A204.1 (cell line): Measurements from ENCODE around the gene JMJD7.
"Not testable (repeated sequence)": the region's sequence is repeated elsewhere in the genome, so short reads cannot be mapped to it uniquely, and the experiment has no call there.

Source experiments
- FAIRE-seq: peaks from 2 replicates; lab custom pipeline; 2012; peaks lifted over from hg19 to GRCh38; lab: Jason Lieb, UNC

JMJD7 gene

DNA sequence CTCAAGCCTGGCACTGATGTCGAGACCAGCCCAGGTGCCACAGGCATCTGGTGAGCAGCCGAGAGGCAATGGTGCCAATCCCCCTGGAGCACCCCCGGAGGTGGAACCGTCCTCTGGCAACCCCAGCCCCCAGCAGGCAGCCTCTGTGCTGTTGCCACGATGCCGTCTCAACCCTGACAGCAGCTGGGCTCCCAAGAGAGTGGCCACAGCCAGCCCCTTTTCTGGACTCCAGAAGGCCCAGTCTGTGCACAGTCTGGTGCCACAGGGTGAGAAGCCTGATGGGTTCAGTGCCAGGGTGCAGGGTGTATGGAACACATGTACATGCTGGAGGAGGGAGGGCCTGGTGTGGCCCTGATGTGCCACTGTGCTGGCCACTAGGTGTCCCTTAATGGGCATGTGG is 4.9 kb upstream of the JMJD7 start:
- no peak for FAIRE-seq

DNA sequence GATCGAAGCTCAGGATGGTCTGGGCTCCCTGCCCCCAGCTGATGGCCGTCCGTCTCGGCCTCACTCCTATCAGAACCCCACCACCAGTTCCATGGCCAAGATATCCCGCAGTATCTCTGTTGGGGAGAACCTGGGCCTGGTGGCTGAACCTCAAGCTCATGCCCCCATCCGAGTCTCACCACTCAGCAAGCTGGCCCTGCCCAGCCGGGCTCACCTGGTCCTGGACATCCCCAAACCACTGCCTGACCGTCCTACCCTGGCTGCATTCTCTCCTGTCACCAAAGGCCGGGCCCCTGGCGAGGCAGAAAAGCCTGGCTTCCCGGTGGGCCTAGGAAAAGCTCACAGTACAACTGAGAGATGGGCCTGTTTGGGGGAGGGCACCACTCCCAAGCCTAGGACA is 4.4 kb upstream of the JMJD7 start:
- FAIRE-seq, result no peak

DNA sequence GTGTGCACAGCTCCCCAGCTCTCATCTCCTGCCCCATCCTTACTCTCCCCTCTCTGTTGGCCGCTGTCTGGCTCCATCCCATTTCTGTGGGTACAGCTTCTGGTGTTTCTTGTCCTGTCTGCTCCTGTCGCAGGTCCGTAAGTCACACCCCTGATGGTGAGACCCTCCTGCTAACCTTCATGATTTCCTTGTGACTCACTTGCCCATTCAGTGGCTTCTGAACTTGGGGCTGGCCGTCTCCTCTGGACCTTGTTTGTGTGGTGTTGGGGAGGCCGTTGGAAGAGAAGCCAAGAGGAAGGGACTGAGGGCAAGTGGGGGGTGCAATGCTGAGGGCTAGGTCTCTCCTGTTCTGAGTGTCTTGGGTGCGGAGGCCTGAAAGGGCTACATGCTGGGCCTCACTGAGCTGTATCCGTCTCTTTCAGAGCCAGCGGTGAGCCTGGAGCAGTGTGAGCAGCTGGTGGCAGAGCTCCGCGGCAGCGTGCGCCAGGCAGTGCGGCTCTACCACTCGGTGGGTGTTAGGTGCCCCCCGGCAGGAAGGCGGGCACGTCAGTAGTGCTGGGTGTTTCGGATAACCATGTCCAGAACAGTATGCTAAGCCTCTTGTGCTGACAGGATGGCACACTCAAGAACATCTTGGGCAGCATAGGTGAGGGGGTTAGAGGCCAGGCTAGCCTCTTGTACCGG is 3.7 kb upstream of the JMJD7 start:
- FAIRE-seq, result no peak

DNA sequence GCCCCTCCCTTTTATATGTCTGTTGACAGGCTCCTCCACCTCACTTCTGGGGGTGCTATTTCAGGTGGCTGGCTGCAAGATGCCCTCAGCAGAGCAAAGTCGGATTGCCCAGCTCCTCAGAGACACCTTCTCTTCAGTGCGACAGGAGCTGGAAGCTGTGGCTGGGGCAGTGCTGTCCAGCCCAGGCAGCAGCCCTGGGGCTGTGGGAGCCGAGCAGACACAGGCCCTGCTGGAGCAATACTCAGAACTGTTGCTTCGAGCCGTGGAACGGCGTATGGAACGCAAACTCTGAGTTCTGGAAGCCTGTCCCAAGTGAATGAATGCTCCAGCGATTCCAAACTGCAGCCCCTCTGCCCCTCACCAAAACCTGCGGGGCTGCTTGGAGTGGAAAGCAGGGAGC is 2.7 kb upstream of the JMJD7 start:
- no peak for FAIRE-seq

DNA sequence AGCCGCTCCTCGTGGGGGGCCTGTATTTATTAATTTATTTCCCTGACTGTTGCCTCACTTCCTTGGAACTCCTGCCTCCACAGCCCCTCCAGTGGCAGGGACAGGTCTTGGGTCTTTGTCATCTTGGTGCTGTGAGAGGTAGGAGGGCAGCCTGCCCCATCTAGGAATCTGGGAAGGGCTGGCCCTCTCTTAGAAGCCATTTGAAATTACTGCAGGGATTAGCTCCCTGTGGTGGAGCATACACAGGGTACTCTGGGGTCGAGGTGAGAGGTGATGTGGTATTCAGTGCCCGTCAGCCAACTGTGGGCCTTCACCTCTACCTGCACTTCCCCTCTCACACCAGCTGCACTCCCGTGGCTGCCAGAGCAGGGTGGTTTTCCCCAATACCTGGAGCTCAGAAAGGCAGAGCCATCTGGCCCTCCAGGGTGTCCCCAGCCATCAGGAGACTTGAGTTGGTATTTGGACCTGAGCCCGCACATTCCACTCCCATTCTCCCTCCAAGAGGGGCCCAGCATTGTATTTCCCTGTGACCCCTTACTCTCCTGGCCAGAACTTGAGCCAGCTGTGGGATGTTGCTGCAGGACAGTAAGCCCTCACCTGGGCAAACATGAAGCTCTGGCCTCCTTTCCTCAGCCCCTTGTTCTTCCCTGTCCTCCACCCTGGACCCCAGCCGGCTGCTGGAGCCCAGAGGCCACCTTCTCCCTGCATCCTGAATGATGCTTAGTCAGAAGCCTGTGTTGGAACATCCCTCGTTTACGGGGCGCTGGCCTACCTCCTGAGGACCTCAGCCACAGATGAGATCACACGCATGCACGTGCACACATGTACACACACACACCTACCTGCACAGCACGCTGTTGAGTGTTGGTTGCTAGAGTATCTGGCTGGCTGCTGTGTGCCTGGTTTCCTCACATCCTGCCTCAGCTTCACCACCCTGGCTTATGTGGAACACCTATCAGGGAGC is 2.0 kb upstream of the JMJD7 start:
- FAIRE-seq, result no peak

DNA sequence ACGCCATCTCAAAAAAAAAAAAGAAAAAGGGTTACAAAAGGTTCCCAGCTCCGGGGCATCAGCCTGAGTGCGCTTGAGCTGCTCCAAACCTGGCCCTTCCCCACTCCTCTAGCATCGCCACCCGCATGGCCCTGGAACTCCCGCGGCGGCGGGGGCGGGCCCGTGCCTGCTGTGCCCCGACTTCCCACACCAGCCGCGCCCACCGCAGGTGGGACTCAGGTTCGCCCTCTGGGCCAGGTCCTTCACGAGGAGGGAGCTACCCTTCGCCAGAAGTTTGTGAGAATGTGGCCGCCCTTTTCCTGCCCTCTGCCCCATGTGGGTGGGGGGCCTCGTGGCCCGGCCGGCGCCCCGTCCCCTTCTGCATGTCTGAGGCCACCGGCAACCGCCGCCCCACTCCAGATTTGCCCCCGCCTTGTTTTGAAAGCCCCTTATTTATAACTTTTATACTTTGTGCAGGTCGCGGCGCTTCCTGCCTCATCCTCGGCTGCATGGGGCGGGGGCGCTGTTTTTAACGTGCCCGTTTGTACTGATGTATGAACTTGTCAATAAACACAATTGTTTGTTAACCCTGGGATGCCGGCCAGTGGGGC is 507 bp upstream of the JMJD7 start:
- no peak for FAIRE-seq

DNA sequence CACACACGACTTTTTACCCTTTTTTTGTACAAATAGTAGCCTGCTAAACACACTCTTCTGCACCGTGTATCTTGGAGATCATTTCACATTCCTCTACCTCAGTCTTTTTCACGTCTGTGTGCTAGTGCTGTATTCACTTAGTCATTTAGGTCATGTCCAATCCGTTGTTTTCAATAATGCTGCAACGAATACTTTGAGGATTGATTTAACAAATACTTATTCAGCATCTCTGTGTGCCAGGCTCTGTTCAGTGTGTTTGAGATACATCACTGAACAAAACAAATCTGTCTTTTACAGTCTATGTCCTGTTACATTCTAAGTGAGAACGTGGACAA is 882 bp downstream of the JMJD7 start:
- FAIRE-seq, result no peak

DNA sequence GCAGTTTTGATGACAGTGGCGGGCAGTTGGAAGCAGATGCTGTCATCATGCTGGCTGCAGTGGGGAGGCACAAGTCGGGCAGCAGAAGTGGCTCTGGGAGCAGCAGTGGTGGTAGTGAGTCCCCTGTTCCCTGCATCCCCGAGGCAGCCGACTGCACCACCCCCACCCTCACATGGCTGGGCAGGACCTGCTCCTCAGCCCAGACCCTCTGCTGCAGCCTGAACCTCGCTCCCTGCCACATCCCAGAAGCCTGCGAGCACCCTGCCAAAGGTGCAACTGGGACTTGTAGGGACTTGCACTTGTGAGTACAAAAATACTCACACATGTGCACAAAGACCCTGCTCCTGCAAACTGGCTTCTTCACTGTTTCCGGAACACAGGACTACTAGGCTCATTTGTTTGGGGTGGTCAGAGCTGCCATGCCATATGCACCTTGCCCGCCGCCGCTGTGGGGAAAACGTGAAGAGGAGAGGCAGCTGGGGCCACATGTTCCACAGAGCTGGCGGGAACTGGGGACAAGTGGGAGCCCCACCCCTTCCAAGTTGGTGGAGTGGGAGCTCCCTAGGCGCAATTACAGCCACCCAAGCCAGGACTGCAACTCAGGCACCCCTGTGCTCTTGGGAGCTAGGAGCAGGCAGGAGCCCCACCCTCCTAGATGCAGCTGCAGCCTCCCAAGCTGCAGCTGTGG is 2.2 kb downstream of the JMJD7 start:
- FAIRE-seq, result no peak

DNA sequence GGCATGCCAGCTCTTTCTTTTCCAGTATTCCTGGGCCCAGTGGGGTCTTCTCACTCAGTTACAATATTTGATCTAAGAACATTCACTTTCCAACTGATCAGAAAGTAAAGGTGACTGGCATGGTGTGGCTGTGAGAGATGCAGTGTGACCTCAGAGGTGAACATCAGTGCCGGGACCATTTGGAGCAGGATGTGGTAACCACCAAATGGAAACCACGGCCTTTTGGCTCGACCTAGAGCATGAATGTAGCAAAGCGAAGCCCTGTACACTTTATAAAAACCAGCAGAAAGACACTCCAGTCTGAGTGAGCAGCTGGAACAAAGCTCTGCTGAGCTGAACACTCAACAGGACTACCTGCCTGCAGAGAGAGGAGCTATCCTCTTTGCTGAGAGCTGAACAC is 3.4 kb downstream of the JMJD7 start:
- FAIRE-seq, result not testable (repeated sequence)

DNA sequence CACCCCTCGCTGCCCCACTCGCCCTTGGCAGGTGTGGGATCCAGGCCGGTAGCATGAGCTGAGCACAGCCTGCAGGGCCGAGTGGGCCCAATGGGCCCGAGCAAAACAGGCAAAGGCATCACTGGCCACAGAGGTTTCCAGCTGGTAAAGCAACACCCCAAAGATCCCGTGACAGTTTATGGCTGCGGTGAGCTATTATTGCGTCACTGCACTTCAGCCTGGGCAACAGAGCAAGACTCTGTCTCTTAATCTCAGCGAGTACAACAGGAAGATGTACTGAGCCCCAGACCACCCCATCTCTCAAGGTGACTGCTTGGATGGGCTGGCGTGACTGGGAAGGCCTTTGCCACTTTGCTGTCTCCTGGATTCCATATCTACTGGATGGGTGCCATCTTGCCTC is 4.3 kb downstream of the JMJD7 start:
- no peak for FAIRE-seq

DNA sequence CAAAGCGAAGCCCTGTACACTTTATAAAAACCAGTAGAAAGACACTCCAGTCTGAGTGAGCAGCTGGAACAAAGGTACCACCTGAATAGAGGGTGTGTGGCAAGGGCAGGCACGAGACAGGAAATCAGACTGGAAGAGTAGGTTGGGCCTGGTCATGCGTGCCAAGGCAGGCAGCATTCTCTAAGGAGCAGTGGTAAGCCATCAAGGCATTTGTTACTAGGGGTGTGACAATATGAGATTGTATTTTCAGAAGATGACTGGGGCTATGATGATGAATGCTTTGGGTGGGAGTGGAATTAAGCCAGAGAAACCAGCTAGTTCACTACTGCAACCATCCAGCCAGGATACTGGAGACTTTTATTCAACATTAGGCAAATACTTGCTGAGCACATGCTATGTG is 5.0 kb downstream of the JMJD7 start:
- no peak for FAIRE-seq

DNA sequence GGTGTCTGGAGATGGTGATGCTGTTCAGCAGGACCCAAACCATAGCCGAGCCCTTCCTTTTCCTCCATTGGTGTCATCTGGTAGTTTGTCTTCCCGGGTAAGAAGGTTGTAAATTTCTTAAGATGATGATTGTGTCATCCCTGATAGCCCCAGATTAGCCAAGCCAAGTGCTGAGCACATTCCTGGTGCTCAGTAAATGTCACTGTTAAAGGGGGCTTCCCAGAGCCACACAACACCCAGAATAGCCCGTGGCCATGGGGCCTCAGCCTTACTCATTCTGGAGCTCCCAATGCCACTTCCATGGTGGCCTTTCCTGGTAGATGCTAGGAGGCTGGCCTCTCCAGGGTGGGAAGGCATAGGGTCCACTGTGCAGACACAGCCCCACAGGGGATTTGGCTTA is 6.2 kb downstream of the JMJD7 start:
- FAIRE-seq, result no peak

DNA sequence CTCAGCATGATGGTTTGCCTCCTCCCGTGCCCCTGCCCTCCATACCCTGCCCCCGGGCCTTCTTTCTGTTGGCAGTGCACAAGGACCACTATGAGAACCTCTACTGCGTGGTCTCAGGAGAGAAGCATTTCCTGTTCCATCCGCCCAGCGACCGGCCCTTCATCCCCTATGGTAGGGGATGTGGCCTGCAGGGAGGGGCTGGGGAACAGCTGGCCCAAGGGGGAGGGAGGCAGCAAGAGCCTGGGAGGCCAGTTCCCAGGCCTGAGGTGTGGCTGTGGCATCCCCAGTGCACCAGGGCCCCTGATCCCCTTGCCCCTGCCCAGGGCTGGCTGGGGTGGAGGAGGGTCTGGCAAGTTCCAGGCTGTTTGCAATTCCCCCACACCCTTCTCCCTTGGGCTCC is 8.2 kb downstream of the JMJD7 start:
- no peak for FAIRE-seq

DNA sequence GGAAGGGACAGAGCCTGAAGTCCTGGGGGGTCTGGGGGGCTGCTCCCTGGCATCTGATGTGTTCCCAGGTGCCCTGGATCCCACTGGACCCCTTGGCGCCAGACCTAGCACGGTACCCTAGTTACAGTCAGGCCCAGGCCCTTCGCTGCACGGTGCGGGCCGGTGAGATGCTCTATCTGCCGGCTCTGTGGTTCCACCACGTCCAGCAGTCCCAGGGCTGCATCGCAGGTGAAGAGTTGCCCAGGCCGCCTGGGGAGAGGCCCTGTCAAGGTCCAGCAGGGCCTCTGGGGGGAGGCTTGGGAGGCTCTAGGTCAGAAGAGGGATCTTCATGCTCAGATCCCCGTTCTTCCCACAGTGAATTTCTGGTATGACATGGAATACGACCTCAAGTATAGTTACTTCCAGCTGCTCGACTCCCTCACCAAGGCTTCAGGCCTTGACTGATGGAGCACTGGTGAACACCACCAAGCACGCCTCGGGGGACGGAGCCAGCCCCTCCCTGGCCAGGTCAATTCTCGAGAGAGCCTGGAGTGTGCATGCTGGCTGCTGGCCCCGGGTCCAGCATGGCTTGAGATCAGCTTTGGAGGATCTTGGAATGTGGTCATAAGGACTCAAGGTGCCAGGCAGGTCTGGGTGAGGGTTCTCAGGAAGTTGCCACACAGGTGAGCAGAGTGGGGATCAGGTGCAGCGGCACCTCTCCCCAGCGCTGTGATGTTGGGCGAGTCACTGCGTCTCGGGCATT is 9.0 kb downstream of the JMJD7 start:
- no peak for FAIRE-seq

DNA sequence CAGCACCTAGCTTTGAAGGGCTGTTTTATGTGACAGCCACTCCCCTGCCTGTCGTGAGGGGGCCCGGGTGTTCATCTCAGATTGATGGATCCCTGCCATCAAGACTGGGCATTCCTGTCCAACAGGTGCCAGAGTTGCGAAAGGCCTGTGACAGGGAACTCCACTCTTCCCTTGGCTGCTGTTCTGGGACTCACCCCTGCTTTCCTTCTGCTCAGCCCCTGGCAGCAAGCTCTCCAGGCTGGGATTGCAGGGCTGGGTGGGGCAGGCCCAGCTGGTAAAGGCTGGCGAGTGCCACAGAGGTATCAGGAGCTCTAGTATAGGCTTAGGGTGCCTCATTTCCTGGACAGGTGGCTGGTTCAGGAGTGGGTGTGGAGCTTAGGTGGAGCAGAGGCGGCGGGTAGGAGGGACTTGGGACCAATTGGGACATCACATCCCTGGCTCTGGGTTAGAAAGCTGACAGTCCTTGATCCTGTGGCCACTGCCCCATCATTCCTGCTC is 10.6 kb downstream of the JMJD7 start, which contains the start of gene PLA2G4B:
TSS of gene PLA2G4B (plus strand) at position 448 of the 498 bp plus-strand sequence. CDS start 67 bp downstream, outside the sequence.
- FAIRE-seq, result no peak

DNA sequence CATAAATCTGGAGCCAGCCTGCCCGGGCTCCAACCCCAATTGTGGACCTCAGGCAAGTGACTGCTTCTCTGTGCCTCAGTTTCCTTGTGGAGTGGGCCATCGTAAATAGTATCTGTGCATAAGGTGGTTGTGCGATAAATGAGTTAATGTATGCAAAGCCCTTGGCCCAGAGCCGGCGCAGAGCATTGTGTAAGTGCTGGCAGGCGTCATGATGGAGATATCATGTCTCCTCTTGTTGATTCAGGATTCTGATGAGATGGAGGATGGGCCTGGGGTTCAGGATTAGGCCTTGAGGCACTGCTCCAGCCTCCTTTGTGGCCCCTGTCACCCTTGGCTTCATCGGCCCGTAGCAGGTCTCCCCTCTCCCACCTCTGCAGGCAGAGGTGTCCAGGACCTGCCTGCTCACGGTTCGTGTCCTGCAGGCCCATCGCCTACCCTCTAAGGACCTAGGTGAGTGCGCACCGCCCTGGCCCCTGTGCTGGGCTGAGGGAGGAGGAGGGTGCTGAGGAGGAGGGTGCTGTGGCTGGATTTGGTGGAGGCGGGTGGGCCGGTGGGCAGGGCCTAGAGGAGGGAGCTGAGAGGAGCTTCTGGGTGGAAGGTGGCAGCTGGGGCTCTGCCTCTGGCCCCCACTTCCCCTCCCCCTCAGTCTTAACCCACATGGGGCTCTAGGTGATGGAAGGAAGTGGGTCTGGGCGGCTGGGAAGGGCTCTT is 12.0 kb downstream of the JMJD7 start:
- FAIRE-seq, result no peak

DNA sequence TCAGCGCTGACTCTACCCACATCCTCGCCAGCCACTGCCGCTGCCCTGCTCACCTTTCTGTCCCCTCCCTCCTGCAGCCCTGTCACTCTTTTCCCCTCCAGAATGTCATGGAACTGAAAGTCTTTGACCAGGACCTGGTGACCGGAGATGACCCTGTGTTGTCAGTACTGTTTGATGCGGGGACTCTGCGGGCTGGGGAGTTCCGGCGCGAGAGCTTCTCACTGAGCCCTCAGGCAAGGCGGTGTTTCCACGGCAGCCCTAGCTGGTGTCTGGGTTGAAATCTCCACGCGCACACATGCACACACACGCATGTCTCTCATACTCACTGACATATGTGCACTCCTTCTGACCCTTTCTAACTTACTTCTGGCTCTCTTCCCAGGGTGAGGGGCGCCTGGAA is 12.8 kb downstream of the JMJD7 start:
- no peak for FAIRE-seq

DNA sequence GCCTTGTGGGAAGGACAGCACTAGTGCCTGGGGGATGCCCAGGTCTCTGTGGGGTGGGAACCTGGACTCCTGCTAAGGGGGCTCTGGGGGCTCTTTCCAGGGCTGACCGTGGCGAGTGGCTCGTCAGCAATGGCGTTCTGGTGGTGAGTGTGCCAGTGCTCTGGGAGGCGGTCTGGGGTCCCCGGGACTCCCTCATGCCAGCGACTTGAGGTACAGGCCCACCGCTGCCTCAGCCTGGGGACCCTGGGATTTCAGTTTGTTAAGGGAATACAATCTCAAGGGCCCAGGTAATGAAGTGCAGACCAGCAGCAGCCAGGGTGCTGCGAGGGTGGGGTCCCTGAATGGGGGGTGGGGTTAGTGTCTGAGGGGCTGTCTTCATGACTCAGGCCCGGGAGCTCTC is 13.2 kb downstream of the JMJD7 start:
- FAIRE-seq, result no peak

DNA sequence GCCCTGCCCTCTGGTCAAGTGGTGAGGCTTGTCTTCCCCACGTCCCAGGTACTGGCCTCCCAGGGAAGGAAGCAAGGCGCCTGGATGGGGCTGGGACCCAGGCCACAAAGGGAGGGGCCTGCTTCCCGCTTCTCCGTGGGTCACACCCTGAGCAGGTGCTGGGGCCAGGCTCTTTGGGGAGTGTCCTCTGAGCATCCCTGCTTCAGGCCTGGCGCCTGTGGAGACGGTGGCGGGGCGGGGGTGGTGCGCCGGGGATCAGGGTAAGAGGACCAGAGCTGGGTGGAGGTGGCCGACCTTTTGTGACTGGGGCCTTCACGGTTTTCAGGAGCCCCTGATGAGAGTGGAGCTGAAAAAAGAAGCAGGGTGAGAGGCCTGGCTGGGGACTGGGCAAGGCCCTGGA is 14.3 kb downstream of the JMJD7 start:
- FAIRE-seq, result no peak

DNA sequence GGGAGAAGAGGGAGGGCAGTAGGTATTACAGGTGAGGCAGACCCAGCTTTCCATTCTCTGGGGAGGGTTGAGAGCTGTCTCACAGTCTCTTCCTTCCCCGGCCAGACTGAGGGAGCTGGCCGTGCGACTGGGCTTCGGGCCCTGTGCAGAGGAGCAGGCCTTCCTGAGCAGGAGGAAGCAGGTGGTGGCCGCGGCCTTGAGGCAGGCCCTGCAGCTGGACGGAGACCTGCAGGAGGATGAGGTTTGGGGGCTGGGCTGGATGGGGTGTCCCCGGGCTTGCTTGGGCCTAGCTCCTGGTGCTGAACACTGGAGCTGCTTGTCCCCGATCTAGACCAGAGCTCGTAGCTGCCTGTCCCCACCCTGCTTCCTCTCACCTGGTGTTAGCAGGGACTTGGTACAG is 15.7 kb downstream of the JMJD7 start:
- FAIRE-seq, result no peak

DNA sequence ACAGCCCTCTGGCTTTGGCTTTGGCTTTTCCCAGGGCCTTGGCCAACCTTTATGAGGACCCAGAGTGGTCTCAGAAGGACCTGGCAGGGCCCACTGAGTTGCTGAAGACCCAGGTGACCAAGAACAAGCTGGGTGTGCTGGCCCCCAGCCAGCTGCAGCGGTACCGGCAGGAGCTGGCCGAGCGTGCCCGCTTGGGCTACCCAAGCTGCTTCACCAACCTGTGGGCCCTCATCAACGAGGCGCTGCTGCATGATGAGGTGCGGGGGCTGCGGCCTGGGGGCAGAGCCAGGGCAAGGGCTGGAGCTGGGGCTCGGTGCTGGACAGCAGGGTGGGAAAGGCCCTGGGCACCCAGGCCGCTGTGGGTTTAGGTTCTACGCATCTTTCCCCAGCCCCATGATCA is 16.9 kb downstream of the JMJD7 start:
- no peak for FAIRE-seq
